Nucleus accumbens (tissue), 56 donors: ENCODE measurements around the gene LRRC2.
"Not testable (repeated sequence)": the region's sequence is repeated elsewhere in the genome, so short reads cannot be mapped to it uniquely, and the experiment has no call there.

Experiments used
- DNase-seq, 56 donors: peaks; one replicate each; lab custom pipeline; 2025; lab: John Stamatoyannopoulos, UW

LRRC2 gene

DNA sequence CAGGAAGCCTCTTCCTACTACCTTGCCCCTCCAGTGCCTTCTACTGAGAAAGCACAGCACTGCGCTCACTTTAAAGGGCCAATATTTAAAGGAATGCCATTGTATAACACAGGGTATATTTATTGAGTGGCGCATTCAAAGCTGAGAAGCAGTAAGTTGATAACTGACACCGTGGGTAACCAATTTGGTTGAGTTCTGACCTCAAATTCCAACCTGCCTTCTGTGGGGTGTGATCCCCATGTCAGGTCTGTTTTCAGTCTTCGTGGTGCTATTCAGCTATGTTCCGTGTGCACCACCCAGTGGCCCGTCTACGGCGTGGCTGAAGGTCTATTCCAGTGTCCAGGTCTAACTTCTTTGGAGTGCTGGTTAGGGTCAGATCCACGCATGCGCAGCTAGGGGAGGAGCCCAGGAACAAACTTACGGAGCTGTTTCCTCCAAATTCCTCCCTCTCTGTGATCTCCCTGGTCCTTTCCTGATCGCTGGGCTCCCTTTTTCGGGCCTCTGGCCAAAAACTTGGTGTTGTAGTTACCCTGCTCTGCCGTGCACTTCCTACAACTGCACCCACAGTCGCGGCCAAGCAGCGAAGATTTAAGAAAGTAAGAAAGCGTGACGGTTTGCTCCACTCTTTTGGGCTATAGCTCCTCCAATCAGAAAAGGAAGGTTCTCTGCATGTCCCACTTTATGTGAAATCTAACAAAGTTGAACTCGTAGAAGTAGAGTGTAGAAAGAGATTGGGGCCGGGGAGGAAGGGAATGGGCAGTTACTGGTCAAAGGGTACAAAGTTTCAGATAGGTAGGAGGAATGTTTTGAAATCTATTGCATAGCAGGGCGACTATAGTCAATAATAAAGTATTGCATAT, 7.7 kb downstream of the LRRC2 start:
- DNase-seq: peak in 31 of 56 donors; percentile 1 to 68 (median 20)

DNA sequence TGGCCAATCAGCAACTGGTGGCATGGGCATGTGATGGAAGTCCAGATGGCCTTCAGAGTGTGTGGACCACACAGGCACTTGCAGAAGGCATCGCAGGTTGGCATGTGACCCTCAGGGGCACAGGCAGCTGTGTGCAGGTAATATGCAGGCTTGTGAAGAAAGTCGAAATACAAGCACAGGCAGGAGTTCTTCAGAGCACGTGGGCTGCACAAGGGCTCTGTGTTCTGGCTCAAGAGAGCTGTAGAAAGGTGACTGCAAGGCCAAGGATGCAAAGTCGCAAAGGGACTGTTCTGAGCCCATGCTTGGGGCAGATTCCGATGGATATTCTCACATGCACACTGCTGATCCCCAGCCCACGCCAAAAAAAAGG, 8.3 kb downstream of the LRRC2 start:
- no peak for DNase-seq

DNA sequence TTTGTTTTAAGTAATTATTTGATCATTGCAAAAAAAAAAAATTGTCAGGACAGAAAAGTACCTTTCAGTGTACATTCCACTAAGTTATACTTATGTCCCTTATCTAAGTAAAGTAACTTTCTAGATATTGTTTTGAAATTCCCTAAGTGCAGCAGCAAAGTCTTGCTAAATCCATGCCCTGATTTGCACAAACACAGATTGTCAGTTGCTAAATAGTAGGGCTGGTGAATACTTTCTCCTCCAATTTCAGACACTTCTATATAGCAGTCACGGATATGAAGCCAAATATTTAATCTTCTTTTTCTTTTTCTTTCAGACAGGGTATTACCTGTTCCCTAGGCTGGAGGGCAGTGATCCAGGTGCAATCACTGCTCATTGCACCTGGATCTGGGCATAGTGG, 12.9 kb downstream of the LRRC2 start:
- DNase-seq: no peak

DNA sequence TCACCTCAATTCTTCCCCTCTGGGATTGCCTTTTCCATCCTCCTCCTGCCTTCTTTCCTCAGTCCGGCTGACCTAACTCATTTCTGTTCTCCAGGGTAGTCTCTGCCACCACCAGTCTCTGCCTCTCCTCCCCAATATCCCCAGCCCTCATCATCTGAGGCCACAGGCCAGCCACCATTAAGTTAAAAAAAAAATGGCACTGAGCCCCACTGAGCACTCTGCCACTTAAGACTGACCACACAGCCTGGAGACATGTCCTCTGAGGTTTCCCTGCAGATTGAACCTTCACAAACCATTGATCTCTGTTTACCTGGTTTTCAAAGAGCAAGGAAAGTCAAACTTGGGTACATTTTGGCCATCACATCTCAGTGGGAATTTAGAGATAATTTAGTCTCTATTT, 13.6 kb downstream of the LRRC2 start:
- DNase-seq: no peak

DNA sequence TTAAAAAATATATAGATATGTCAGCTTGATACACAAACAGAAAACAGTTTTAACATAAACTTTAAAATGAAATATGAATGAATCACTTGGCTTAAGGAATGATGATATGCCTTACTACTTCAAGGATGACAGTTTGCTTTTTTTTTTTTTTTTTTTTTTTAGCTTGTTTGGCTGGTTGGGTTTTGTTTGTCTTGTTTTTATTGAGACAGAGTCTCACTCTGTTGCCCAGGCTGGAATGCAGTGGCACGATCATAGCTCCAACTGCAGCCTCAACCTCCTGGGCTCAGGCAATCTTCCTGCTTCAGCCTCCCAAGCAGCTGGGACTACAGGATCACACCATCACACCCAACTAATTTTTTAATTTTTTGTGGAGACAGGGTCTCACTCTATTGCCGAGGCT, 14.5 kb downstream of the LRRC2 start:
- DNase-seq: no peak

DNA sequence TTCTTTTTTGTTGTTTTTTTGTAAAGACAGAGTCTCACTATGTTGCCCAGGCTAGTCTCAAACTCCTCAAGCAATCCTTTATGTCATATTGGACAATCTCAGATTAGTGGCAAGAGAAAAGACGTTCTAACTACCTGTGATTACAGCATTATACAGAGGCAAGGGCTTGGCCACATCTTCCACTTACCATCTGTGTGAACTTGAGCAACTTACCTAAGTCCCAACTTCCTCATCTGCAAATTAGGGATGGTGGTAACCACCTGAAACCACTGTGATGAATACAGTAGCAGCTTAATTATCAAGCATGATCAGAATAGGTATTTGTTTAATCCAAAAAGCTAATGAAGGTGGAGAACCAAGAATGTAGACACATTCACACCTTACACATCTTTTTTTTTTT, 16.1 kb downstream of the LRRC2 start:
- no peak for DNase-seq

DNA sequence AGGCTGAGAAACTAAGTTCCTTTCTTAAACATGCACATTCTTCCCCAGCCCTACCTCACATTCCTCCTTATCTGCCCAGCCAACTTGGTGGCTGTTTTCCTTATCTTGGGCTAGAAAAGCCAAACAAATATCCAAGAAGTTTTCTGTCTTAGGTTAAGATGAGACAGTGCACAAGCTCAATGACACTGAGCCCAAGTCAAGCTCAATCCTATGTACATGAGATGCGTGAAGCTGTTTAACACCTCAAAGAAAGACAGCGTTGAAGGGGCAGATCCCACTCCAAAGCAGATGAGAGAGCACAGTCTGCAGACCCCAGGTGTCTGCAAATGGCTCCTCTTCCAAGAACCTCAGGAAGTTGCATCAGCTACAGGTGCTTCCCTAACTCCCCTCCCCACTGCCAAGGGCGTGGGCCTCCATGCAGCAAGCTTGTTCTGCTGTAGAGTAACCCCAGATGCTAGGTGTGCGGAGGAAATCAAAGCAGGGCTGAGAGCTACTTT, 16.6 kb downstream of the LRRC2 start:
- no peak for DNase-seq

DNA sequence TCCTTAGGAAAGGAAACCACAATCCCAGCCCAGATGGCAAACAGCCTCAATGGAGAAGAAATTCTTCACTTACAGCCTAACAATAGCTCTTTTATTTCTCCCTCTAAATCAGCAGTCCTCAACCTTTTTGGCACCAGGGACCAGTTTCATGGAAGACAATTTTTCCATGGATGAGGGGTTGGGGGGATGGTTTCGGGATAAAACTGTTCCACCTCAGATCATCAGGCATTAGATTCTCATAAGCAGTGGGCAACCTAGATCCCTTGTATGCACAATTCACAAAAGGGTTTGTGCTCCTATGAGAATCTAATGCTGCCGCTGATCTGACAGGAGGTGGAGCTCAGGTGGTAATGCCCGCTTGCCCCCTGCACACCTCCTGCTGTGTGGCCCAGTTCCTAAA, 17.5 kb downstream of the LRRC2 start:
- DNase-seq: not testable (repeated sequence)

DNA sequence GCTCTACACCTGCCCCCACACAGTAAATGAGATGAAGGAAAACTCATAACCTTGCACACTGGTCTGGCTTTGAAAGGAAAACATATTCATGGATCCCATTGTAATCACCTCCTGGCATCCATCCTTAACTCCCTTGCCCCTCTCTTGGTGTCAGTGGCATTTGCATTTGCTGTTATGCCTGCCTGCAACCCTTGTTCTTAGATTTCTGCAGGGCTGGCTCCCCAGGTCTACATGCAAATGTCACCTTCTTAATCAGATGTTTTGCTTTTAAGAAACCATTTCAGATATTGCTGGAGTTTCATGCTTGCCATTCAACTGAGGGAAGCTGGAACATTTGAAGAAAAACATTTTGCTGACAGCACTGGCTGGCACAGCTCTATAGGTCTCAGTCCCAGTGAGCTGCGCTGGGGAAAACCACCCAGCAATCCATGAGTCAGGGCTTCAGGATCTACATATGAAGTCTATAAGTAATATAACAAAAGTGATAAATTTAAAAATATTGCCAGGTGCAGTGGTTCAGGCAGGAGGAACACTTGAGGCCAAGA, 19.1 kb downstream of the LRRC2 start:
- DNase-seq: no peak

DNA sequence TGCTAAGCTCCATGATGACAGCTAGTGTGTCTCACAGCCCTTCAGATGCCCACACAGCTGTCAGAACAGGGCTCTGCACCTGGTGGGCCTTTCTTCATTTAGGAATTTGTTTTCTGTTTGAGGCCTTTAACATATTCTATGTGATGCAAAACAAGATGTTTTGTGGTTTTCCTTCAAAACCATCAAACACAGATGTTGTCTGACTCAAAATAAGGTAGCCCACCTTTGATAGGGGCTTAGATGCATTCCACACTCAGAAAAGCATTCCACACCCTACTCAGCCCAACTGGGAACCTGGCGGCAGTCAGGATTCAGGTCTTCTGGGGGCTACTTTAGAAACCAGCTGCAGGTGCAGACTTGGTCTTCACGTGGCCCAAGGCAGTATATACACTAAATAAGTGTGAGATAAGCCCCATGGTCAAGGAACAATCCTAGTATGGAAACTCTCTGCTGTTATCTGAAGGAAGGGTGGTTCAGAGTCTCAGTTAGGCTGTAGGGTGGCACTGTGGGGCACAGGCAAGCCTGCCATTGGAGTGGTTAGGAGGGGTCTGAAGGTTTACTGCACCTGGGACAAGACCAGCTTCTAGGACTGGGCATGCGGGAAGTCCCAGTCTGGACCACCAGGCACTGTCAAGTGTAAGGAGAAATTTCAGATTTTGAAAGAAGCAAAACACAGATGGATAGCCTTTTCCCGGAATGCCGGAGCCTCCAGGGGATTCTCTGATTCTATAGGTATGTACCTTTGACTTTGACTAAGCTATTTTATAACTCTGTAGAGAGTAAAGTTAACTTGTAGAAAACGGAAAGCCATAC, 20.1 kb downstream of the LRRC2 start:
- no peak for DNase-seq

DNA sequence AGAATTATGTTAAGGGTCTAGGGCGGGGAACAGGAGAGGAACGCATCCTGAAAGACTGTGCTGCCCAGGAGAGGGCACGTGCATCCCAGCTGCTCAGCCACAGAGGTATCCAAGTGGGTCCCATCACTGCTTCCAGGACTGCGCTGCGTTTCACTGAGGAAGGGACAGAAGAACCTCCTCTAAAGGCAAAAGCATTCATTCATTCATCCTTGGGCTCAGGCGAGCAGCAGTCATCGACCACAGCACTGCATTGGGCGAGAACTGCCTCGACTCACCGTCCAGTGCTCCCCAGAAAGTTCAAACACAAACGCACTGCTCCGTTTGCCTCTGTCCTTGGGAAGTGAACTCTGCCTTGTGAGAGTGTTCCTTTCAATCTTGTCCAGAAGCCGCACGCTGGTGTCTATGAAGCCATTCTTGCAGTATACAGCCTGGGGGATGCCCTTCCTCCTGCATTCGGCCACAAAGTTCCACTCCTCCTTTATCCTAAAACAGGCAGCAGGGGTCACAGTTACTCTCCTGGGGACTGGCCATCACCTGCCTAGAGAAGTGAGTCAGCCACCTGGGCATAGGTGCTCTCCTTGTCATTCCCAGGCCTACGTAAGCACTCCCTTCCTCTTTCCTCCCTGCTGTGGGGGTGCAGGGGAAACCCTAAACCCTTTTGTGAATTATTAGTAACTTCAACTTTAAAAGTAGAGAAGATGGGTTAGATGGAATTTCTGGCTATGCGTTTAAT, 21.2 kb downstream of the LRRC2 start:
- DNase-seq: no peak

DNA sequence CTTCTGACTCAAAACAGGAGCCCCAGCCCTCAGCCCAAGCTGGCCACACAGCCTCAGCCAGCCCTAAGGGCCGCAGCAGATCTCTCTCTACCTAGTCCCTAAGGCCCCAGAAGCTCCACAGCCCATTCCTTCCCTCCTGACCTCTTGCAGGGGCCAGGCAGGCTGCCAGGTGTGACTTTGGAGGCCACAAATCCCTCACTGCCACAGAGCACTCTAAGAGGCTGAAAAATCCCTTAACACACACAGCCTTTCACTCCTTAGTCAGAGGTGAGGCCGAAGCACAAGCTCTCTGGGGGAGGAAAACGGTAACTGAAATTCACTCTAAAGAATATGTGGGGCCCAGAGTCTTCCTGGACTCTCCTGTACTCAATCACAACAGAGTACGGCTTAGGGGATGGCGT, 23.3 kb downstream of the LRRC2 start:
- no peak for DNase-seq

DNA sequence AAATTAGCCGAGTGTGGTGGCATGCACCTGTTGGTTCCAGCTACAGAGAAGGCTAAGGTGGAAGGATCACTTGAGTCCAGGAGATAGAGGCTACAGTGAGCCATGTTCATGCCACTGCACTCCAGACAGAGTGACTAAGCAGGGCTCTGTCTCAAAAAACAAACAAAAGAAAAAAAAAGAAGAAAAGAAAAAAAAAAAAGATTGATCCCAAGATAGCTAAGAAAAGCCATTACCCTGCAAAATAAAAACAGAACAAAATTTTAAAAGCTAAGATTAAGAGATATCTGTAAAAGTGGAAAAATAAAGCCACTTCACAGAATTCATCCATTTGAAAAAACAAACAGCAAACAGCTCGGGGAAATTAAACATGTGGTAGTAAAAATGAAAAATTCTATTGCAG, 23.8 kb downstream of the LRRC2 start:
- no peak for DNase-seq

DNA sequence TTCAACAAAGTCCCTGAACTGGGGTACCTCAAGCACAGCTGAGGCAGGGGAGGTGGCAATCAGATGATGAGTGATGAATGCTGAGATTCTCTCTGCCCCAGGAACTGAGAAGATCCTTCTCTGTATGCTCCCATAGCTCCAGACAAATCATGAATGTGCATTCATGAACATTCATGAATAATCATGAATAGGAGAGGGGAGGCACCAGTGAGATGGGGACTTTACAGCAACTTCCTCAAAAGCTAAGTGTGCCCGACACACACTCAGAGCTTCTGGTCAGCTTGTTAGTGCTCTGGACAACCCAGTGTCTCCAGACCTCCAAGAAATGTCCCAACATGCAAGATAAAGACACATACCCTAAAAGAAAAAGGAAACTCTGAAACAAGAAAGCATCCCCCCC, 24.3 kb downstream of the LRRC2 start:
- no peak for DNase-seq

DNA sequence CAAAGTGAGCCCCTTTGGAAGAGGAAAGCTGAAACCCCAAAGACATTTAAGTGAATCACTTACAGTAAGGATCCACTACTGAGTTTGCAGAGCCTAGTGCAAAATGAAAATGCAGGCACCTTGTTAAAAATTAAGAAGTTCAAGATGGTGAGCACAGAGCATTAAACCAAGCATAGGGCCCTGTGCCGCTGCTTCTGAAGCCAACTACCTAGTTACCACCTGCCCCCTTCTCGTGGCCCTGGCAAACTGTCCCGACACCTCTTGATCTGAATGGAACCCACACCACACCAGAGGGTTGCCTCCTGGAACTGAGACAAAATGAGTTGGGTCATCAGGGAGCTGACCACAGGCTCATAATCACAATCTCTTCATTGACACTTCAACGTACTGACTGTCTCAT, 25.6 kb downstream of the LRRC2 start:
- no peak for DNase-seq

DNA sequence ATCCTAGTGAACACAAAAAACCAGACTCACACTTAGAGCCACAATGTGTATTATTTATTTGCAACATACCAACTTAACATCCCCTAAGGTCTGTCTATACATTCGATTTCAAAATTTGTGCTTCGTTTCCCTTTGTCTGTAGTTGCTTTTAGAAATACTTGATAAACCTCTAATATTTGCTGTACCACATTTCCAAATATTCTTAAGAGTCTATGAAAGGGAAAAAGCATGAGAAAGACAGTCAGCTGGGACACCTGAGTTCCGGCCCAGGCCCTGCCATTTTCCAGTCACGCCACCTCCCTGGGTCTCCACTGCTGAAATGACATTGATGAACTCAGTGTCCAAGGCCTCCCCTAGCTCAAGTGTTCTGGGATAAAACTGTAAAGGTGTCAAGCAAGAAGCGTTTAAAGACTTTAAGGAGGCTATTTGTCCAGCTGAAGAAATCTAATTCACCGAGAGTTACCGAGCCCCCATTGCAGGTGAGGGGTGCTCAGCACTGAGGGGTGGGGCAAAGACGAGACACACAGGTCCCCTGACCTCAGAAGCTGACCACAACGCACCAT, 26.6 kb downstream of the LRRC2 start:
- DNase-seq: no peak

DNA sequence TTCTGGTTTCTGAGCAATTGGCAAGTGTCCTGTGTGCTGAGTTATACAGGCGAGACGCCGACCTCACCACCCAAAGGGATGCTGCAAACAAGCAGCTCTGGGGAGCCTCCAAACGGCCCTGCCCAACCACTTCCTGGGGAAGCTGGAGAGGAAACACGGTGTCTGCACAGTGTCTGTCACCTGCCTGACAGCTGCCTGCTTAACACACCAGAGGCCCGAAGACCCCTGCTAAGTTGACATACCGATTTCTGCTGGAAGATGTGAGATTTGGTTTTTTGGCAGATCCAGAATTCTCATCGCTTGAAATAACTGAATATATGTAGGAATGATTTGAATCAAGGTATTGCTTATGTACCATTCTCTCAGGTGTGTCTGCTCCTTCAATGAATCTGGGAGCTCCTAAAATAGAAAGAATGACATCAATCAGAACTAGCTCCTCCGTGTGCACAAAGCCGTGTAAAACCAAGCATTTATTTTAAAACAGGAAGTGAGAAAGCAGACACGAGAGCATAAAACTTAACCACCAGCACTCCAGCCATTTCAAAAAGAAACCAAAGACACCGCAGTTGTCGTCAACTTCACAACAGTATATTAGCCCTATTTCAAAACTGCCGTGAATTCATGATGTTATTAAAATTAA, 27.2 kb downstream of the LRRC2 start:
- DNase-seq: peak in 23 of 56 donors; percentile 2 to 37 (median 8)

DNA sequence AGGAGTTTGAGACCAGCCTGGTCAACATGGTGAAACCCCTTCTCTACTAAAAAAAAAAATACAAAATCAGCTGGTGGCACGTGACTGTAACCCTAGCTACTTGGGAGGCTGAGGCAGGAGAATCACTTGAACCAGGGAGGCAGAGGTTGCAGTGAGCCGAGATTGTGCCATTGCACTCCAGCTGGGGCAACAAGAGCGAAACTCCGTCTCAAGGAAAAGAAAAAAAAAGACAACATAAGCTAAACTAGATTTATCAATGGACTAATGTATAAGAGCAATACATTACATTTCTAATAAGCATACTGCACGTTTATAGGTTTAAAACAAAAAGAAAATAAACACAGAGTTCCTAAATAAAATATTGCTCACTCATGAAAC, 27.7 kb downstream of the LRRC2 start:
- DNase-seq: not testable (repeated sequence)

DNA sequence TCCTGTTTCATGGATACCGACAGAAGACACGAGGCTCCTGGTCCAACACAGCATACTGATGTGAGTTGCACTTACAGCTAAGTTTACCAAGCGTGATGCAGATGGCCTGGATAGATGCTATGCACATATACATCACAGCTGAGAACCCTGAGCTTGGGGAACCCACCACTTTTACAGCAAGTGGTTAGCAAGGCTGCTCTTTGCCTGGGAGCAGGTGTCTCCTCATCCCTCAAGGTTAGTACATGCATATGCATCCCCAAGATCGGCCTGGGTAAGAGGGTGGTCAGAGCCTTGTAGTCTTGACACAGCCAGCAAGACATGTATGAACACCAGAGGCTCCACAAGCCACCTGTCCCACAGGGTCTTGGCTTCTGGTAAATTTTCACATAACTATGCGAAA, 28.3 kb downstream of the LRRC2 start:
- DNase-seq: no peak

DNA sequence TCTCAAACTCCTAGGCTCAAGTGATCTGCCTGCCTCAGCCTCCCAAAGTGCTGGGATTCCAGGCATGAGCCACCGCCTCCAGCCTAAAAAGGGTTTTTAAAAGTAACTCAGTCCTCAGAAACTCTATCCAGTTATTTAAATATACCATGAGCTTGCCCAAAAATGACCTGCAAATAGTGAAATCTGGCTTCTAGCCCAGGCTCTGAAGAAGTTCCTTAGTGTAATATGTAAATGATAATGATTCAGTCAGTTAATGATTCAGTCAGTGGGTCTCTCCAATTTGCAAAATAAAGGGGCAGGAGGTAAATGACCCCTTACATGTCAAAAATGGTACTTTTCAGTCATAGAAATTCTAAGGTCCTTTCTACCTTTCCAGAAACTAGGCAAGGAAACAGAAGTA, 28.8 kb downstream of the LRRC2 start:
- DNase-seq: no peak
